Right lobe of liver (tissue), 4 donors: ENCODE results near the gene ADGRG2.

Experiments
- CTCF ChIP-seq, 4 donors: fragments of 200-600 bp in 3 of 4; fragments of 450-650 bp in 1 of 4; IDR thresholded peaks; one replicate each; pipeline versions ENCODE4 v1.5.1 to v1.8.0; 2016 to 2022; ENCODE audit warnings: antibody characterized with exemption in 4 of 4, mild to moderate bottlenecking in 2 of 4
- POLR2A ChIP-seq: fragments of 450-650 bp; IDR thresholded peaks from one replicate; pipeline ENCODE4 v1.6.1; 2017; ENCODE audit warnings: antibody characterized with exemption, mild to moderate bottlenecking
- donor health status: DM: no; HTN: no; CAD: no.
- donor health status: DM: no; HTN: no; CAD: no.
- donor health status: DM: no; HTN: yes; CAD: no.

DNA sequence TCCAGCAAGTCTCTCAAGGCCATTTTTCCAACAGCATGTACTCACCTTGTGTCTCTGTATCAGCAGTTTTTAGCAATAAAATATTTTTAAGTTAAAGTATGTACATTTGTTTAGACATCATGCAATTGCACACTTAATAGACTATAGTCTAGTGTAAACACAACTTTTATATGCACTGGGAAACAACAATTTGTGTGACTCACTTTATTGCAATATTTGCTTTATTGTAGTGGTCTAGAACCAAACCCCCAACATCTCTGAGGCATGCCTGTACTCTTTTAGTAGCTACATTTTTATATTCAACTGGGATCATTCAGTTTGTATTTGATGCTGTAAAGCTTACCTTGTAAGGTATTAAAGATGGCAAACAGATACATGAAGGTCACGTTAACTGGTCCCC lies 123.6 kb downstream of the ADGRG2 start:
- TF ChIP-seq CTCF (IDR thresholded peaks at IDR 0.05) (no peak), POLR2A (no peak)
